Nephron progenitor cell (in vitro differentiated cells): Measurements from ENCODE around the gene UBE3C.

ENCODE experiments used
- DNase-seq: peaks from one replicate; pipeline ENCODE4 v3.0.0; 2021
- H3K27ac Mint-ChIP-seq: 2 replicates; pipeline ENCODE4 v1.8.0; 2021; ENCODE audit warnings: mild to moderate bottlenecking, moderate library complexity, mixed read lengths
- H3K27me3 Mint-ChIP-seq: 2 replicates; pipeline ENCODE4 v1.8.0; 2021; ENCODE audit warnings: mild to moderate bottlenecking, low read depth, mixed read lengths; ENCODE audit not compliant: poor library complexity
- H3K36me3 Mint-ChIP-seq: 2 replicates; pipeline ENCODE4 v1.8.0; 2021; ENCODE audit warnings: low read depth, mixed read lengths
- H3K4me1 Mint-ChIP-seq: 2 replicates; pipeline ENCODE4 v1.8.0; 2021; ENCODE audit warnings: mixed read lengths
- H3K4me3 Mint-ChIP-seq: 2 replicates; pipeline ENCODE4 v1.8.0; 2021; ENCODE audit warnings: mild to moderate bottlenecking, moderate library complexity, mixed read lengths
- H3K9me3 Mint-ChIP-seq: 2 replicates; pipeline ENCODE4 v1.8.0; 2021; ENCODE audit warnings: mild to moderate bottlenecking, moderate library complexity, mixed read lengths
- TF ChIP-seq, protein P1 (sequence below): fragments of 200-600 bp; sonication (generic); IDR thresholded peaks from 2 replicates; pipeline ENCODE4 v1.5.0; 2021; ENCODE audit warnings: antibody characterized with exemption

UBE3C gene

DNA sequence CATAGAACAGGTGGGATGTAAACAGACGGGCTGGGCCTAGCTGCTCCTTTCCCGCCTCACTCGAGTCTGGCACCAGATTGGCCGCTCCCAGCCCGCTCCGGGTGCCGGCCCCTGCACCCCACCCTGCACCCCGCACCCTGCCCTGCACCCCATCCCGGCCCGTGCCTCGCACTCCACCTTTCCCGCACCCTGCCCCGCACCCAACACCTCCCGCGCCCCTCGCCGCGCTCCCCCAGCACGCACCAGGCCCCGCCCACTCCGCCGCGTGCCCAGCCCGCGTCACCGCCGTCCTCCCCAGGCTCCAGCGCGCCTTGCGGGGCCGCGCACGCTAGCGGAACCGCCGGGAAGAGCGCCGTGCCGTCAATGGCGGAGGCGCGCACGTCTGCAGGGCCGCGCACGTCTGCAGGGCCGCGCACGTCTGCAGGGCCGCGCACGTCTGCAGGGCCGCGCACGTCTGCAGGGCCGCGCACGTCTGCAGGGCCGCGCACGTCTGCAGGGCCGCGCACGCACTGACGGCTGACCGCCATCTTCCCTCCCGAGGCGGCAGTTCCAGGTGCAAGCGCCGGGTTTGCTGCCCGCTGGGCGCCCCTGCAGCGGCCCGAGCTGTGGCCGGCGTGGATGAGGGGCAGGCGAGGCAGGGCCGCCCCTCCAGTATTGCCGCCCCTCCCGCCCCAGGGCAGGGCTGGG is at the start of gene UBE3C:
TSS of gene UBE3C (plus strand) at position 503 of the 687 bp plus-strand sequence. CDS start 347 bp downstream, outside the sequence.
- Mint-ChIP-seq H3K36me3 (peaks cover 23% of the 10 kb centered on the region), H3K27me3 (peaks cover 10% of the 10 kb centered on the region), H3K4me1 (peaks cover 38% of the 10 kb centered on the region), H3K27ac (peak within 1 kb of the TSS; percentile 90), H3K4me3 (peak within 1 kb of the TSS; percentile 79), H3K9me3 (no peaks in the 10 kb centered on the region)
- TF ChIP-seq, protein P1, sequence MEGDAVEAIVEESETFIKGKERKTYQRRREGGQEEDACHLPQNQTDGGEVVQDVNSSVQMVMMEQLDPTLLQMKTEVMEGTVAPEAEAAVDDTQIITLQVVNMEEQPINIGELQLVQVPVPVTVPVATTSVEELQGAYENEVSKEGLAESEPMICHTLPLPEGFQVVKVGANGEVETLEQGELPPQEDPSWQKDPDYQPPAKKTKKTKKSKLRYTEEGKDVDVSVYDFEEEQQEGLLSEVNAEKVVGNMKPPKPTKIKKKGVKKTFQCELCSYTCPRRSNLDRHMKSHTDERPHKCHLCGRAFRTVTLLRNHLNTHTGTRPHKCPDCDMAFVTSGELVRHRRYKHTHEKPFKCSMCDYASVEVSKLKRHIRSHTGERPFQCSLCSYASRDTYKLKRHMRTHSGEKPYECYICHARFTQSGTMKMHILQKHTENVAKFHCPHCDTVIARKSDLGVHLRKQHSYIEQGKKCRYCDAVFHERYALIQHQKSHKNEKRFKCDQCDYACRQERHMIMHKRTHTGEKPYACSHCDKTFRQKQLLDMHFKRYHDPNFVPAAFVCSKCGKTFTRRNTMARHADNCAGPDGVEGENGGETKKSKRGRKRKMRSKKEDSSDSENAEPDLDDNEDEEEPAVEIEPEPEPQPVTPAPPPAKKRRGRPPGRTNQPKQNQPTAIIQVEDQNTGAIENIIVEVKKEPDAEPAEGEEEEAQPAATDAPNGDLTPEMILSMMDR = no peak
- peak; percentile 93 for DNase-seq

DNA sequence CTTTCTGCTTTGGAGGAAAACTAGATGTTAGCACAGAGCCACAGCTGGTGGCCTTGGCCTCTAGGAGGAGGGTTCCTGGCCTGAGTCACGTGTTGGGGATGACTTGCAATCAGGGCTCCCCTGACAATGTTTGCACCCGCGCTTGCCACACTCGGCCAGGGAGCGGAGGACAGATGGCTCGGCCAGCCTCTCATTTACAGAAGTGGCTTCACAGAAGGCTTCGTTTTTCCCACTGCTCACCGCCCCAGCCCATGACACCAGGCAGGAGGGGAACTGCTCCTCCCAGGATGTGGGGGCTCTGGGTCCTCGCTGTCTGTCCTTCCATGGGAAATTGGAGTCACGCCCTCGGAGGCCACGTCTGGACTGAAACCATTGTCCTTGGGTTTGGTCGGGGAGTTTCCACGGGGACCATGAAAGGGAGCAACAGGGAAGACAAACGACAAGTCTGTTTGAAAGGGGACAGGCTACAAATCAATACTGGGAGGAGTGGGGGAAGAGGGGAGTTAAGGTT is 49.6 kb upstream of the UBE3C start:
- DNase-seq = no peak
- Mint-ChIP-seq H3K4me1 (peaks cover 16% of the 10 kb centered on the region), H3K27me3 (peaks cover 12% of the 10 kb centered on the region), H3K36me3 (no peaks in the 10 kb centered on the region), H3K9me3 (peaks cover 44% of the 10 kb centered on the region), H3K4me3 (peak overlapping the region; percentile 45), H3K27ac (no peak overlapping the region)
- TF ChIP-seq, protein P1 = no peak

DNA sequence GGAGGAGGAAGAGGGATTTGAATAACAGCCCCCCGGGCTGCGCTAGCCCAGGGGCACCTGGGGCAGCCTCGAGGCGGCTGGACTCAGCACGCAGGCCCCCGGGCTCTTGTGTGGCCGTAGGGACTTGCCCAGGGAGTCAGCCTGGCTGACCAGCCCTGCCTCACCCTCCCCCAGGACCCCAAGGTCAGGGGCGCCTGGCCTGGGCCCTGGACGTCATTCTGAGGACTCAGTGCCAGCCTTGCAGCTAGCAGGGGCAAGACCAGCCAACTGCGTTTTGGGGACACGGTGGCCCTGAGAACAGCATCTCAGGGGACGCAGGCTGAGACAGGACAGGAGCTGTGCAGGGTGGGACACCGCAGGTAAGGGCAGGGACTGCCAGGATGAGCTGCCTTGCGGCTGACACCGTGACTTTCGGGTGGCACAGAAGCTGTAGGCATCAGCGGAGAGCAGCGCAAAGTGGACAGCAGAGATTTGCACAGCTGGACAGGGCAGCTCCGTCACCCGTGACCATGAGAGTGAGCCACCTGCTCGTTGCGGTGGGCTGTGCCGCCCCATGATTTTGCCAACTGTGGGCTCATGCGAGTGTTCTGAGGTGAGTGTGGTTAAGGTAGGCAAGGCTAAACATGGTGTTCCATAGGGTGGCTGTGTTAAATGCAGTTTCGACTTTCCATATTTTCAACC is 48.1 kb upstream of the UBE3C start:
- TF ChIP-seq, protein P1 = no peak

DNA sequence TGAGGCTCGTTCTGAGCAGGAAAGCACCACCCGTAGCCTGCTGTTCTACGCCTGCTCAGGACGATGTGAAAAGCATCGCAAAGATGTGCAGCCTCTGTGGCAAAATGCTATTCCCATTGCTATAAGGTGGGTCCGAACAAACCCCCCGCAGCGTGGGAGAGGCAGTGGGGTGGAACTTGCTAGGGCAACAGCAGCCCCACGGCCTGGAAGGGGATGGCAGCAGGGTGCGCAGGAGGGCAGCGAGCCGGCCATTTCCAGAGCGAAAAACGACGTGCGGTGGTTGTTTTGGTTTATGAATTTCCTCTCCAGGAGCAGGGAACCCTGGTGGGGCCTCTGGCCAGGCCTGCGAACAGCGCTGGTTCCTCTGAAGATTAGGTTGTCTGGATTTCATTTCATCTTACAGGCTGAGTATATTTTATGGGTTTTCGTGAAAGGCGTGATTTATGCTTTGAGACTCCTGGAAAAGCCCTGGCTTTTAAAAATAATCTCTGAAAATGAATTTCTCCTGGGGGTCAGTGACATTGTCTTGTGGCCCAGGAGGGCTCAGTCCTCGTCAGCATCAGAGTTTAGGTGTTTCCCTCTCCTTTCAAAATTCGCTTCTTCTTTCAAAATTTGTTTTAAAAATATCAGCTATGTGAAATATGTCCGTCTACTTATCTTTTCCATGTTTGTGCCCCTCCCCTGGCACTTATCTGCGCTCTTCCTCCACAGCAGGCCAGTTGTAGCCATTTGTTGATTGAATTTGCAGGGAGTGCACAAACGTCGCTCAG is 42.3 kb upstream of the UBE3C start:
- Mint-ChIP-seq H3K4me1 (peaks cover 23% of the 10 kb centered on the region), H3K27ac (no peak overlapping the region), H3K9me3 (peaks cover 26% of the 10 kb centered on the region), H3K27me3 (peaks cover 23% of the 10 kb centered on the region), H3K4me3 (peak overlapping the region; percentile 27), H3K36me3 (no peaks in the 10 kb centered on the region)
- TF ChIP-seq, protein P1 = no peak
- DNase-seq = peak; percentile 14

More for the DNA sequence above, 48.1 kb upstream of the UBE3C start:
- Mint-ChIP-seq H3K27ac (no peak overlapping the region), H3K36me3 (no peaks in the 10 kb centered on the region), H3K9me3 (peaks cover 29% of the 10 kb centered on the region), H3K4me1 (peaks cover 16% of the 10 kb centered on the region), H3K4me3 (no peak overlapping the region), H3K27me3 (peaks cover 16% of the 10 kb centered on the region)
- DNase-seq = no peak

DNA sequence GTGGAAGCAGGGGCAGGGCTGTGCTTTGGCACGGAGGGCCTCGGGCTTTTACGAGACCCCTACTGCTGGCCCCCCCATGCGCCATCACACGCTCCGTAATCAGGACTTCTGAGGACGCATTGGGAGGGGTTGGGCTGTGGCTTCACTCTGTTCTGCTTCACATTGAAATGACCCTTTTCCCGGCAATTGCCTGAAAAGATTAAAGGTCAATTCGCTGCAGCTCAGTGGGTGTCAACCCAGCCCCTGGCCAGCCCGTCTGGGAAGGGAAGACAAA is 41.7 kb upstream of the UBE3C start:
- H3K9me3 Mint-ChIP-seq = peaks cover 29% of the 10 kb centered on the region
- TF ChIP-seq, protein P1 = no peak
- DNase-seq = peak; percentile 13
- H3K36me3 Mint-ChIP-seq = no peaks in the 10 kb centered on the region
- peaks cover 23% of the 10 kb centered on the region for H3K27me3 Mint-ChIP-seq
- peaks cover 23% of the 10 kb centered on the region for H3K4me1 Mint-ChIP-seq
- no peak overlapping the region for H3K27ac Mint-ChIP-seq
- peak overlapping the region; percentile 27 for H3K4me3 Mint-ChIP-seq
